Stimulated activated naive B cell treated with anti-CD40 and anti-IgM and Interleukin-4, amounts not matched to agents 10 μg/mL and 1 μg/mL and 100 μg/mL, for 72 hours (primary cell): Measurements from ENCODE around the gene IKZF5.

Source experiments
- ATAC-seq, 2 donors: fragments of 150-1000 bp; cut with Tn5 transposase; replicated peaks; 2 replicates each; pipeline ENCODE4 v1.10.0; 2021; ENCODE audit warnings: moderate library complexity in 1 of 2
- DNase-seq: peaks from one replicate; pipeline ENCODE4 v3.0.0; 2021
- H3K27ac Mint-ChIP-seq: one replicate; pipeline ENCODE4 v1.8.0; 2022; ENCODE audit warnings: mild to moderate bottlenecking, mixed read lengths
- H3K27me3 Mint-ChIP-seq, 2 donors: one replicate each; pipeline ENCODE4 v1.8.0; 2022; ENCODE audit warnings: mixed read lengths in 2 of 2
- H3K36me3 Mint-ChIP-seq, 2 donors: one replicate each; pipeline ENCODE4 v1.8.0; 2022; ENCODE audit warnings: mixed read lengths in 2 of 2, mild to moderate bottlenecking in 1 of 2
- H3K4me1 Mint-ChIP-seq, 2 donors: one replicate each; pipeline ENCODE4 v1.8.0; 2022; ENCODE audit warnings: mixed read lengths in 2 of 2, mild to moderate bottlenecking in 1 of 2
- H3K4me3 Mint-ChIP-seq, 2 donors: one replicate each; pipeline ENCODE4 v1.8.0; 2022; ENCODE audit warnings: mild to moderate bottlenecking in 2 of 2, mixed read lengths in 2 of 2, moderate library complexity in 1 of 2
- H3K9me3 Mint-ChIP-seq, 2 donors: one replicate each; pipeline ENCODE4 v1.8.0; 2022; ENCODE audit warnings: mixed read lengths in 2 of 2, mild to moderate bottlenecking in 1 of 2

The IKZF5 gene

DNA sequence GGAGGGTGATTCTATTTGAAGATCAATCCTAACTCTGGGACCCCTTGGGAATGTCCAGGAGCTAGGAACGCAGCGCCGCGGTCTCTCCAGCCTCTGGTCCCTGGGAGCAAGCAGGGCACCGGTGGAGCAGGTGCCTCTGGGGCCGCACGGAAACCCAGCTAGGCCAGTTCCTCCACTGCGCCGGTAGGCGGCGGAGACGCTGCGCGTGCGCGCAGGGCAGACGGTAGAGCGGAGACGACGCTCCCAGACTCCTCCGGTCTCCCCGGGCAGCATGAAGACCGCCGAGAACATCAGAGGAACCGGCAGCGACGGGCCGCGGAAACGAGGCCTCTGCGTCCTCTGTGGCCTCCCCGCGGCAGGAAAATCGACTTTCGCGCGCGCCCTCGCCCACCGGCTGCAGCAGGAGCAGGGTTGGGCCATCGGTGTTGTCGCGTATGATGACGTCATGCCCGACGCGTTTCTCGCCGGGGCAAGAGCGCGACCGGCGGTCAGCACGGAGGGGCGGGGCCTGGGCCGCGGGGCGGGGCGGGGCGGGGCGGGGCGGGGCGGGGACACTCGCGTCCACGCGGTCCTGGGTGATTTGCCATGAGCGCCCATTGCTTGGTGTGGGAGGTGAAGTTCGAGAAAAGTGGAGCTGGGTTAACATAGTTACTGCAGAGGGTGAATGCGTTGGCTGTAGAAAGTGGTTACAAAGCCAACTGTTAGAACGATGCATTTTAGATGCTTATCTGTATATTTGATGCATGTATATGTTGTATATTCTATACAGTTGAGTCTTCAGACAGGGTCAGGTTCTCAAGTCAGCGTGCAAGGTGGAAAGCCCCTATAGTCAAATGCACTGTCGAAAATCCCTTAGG is 28.2 kb downstream of the IKZF5 start, which contains the start of gene PSTK:
PSTK (plus strand) TSS at position 193 of the 857 bp plus-strand sequence; CDS start at position 272, 79 bp downstream.
- Mint-ChIP-seq H3K27ac (peak within 1 kb of the TSS; percentile 98), H3K27me3 (peaks cover 0 to 4% of the 10 kb centered on the region in 2 donors), H3K4me3 (peak within 1 kb of the TSS; percentile 88 to 90), H3K9me3 (no peaks in the 10 kb centered on the region), H3K36me3 (peaks cover 6 to 10% of the 10 kb centered on the region in 2 donors), H3K4me1 (peaks cover 14 to 15% of the 10 kb centered on the region in 2 donors)
- ATAC-seq (peak; percentile 97 to 98), DNase-seq (peak; percentile 88)

DNA sequence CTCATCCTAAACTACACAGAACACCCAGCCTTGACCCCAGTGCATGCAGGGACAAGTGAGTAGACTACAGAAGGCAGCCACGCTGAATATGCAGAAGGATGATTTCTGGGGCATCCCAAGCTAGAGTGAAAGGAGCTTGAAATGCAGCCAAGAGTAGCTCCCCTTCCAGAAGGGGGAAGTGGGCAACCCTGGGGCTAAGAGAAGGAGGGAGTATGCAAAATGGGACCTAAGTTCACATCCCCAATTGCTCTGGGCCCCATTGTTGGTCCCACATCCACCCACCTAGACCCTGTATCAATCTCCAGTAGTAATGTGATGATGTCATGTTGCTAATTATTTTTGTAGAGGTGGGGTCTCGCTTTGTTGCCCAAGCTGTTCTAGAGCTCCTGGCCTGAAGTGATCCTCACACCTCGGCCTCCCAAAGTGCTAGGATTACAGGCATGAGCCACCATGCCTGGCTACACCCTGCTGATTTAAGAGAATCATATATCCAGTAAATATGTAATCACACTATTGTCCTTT is 34.0 kb downstream of the IKZF5 start:
- Mint-ChIP-seq H3K27me3 (peaks cover 19 to 30% of the 10 kb centered on the region in 2 donors), H3K4me3 (no peak overlapping the region), H3K36me3 (no peaks in the 10 kb centered on the region), H3K9me3 (no peaks in the 10 kb centered on the region), H3K4me1 (peaks cover 0 to 6% of the 10 kb centered on the region in 2 donors), H3K27ac (no peak overlapping the region)
- DNase-seq (no peak), ATAC-seq (peak; percentile 45 to 69)

- Mint-ChIP-seq H3K27ac (no peak overlapping the region), H3K4me3 (no peak overlapping the region), H3K27me3 (peaks cover 22 to 35% of the 10 kb centered on the region in 2 donors), H3K4me1 (peaks cover 0 to 6% of the 10 kb centered on the region in 2 donors), H3K36me3 (no peaks in the 10 kb centered on the region), H3K9me3 (peaks cover 0 to 1% of the 10 kb centered on the region in 2 donors)
- ATAC-seq (no peak), DNase-seq (no peak)
Observed at GRCh38 chr10:122974023-122974422, 34.6 kb downstream of the IKZF5 start.

- Mint-ChIP-seq H3K27ac (no peak overlapping the region), H3K4me1 (no peaks in the 10 kb centered on the region), H3K9me3 (peaks cover 25 to 27% of the 10 kb centered on the region in 2 donors), H3K27me3 (peaks cover 25 to 69% of the 10 kb centered on the region in 2 donors), H3K36me3 (peaks cover 8 to 29% of the 10 kb centered on the region in 2 donors), H3K4me3 (no peak overlapping the region)
- DNase-seq (no peak), ATAC-seq (no peak)
Observed at GRCh38 chr10:122968698-122969097, 39.9 kb downstream of the IKZF5 start.

GRCh38 chr10:122966879-122967278 is 41.7 kb downstream of the IKZF5 start:
- no peak for ATAC-seq
- H3K27me3 Mint-ChIP-seq, result peaks cover 25 to 74% of the 10 kb centered on the region in 2 donors

DNA sequence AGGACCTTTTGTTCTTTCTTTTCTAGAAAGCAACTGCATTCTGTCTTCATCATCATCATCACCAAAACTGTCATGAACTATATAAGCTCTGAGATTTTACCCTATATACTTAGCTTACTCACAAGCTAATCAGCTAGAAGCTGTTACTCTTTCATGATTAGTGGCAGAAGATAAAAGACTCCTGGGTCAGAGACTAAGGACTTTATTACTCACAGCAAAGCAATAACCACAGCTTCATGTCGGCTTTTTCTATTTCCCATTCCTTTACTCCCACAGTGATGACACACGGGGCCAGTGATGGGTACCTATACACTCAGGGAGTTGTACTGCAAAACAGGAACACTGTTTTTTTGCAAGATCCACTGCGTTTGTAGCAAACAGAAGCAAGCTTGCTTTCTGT is 46.2 kb downstream of the IKZF5 start:
- no peak for DNase-seq
- H3K9me3 Mint-ChIP-seq, result peaks cover 14 to 17% of the 10 kb centered on the region in 2 donors
- no peaks in the 10 kb centered on the region for H3K4me1 Mint-ChIP-seq
- H3K4me3 Mint-ChIP-seq, result no peak overlapping the region
- H3K36me3 Mint-ChIP-seq, result peaks cover 14 to 26% of the 10 kb centered on the region in 2 donors
- H3K27me3 Mint-ChIP-seq, result peaks cover 18 to 47% of the 10 kb centered on the region in 2 donors
- no peak for ATAC-seq
- H3K27ac Mint-ChIP-seq, result no peak overlapping the region

More at GRCh38 chr10:122966879-122967278, 41.7 kb downstream of the IKZF5 start:
- DNase-seq, result no peak
- Mint-ChIP-seq H3K9me3 (peaks cover 25 to 27% of the 10 kb centered on the region in 2 donors), H3K4me1 (no peaks in the 10 kb centered on the region), H3K4me3 (no peak overlapping the region), H3K27ac (no peak overlapping the region), H3K36me3 (peaks cover 14 to 29% of the 10 kb centered on the region in 2 donors)

DNA sequence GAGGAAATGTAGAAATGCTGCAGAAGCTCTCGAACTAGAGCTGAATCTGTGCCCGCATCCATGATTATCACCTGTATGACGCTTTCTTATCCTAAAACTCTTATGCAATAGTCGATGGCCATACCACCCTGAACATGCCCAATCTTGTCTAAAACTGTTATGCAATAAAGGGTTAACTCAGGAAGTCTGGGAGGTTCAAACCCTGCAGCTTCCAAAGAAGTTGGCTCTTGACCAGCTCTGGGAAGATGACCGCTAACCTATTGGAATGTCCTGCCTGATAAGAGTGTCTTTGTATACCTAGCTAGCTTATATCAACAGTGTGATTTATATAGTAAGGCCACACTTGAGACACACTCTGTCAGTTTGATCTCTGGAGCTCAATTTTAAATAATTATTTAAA is 51.1 kb downstream of the IKZF5 start:
- Mint-ChIP-seq H3K27me3 (peaks cover 6 to 7% of the 10 kb centered on the region in 2 donors), H3K9me3 (peaks cover 0 to 2% of the 10 kb centered on the region in 2 donors), H3K4me3 (no peak overlapping the region), H3K27ac (no peak overlapping the region), H3K36me3 (peaks cover 10 to 14% of the 10 kb centered on the region in 2 donors), H3K4me1 (peaks cover 13 to 27% of the 10 kb centered on the region in 2 donors)
- DNase-seq, result no peak
- no peak for ATAC-seq

DNA sequence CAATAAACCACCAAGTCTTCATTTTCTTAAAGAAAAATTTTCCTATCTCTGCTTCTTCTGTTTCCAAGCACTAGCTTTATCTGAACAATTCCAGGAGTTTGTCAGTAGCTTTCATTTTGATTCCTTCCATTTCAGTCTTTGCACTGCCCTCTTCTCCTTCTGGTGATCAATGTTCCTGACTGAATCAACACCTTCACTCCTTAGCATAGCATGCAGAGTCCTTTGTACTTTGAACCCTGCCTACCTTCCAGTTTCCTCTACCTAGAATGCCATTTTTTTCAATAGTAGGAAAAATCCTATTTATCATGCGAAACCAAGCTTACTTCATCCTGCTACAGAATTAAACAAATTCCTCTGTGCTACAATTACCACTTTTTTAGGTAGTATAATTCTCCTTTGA is 52.7 kb downstream of the IKZF5 start:
- ATAC-seq (no peak), DNase-seq (no peak)
- Mint-ChIP-seq H3K36me3 (peaks cover 10 to 17% of the 10 kb centered on the region in 2 donors), H3K9me3 (peaks cover 0 to 2% of the 10 kb centered on the region in 2 donors), H3K4me3 (no peak overlapping the region), H3K4me1 (peaks cover 13 to 30% of the 10 kb centered on the region in 2 donors), H3K27me3 (peaks cover 0 to 3% of the 10 kb centered on the region in 2 donors), H3K27ac (no peak overlapping the region)

DNA sequence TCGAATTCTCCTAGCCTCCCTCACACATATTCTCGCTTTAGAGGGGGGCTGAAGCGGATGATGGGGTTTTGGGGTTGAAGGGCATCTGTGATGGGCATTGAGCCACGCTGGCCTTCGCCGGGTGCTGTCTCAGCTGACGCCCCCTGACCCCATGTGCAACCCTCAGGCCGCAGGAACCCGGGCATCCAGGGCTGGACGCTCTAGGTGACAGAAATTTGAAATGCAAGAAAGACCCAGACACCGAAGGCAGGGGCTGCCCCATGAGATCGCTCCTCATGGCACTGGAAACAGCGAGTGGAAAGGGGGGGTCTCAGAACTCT is 53.9 kb downstream of the IKZF5 start:
- Mint-ChIP-seq H3K36me3 (peaks cover 11 to 21% of the 10 kb centered on the region in 2 donors), H3K4me1 (peaks cover 16 to 38% of the 10 kb centered on the region in 2 donors), H3K27me3 (no peaks in the 10 kb centered on the region), H3K27ac (peak overlapping the region; percentile 87), H3K9me3 (peaks cover 0 to 2% of the 10 kb centered on the region in 2 donors), H3K4me3 (peak overlapping the region; percentile 93 to 98)
- ATAC-seq, result no peak
- no peak for DNase-seq

GRCh38 chr10:122953902-122954730 is 54.5 kb downstream of the IKZF5 start, which contains the start of gene C10orf88:
Gene C10orf88, minus strand, starts transcription at chr10:122954227. Its CDS starts 49 bp downstream, at chr10:122954178.
- DNase-seq (peak; percentile 98), ATAC-seq (peak; percentile 99)
- peaks cover 0 to 2% of the 10 kb centered on the region in 2 donors for H3K9me3 Mint-ChIP-seq
- H3K36me3 Mint-ChIP-seq, result peaks cover 11 to 24% of the 10 kb centered on the region in 2 donors
- no peaks in the 10 kb centered on the region for H3K27me3 Mint-ChIP-seq
- H3K4me3 Mint-ChIP-seq, result peak within 1 kb of the TSS; percentile 93 to 98
- peak within 1 kb of the TSS; percentile 87 for H3K27ac Mint-ChIP-seq
- peaks cover 16 to 43% of the 10 kb centered on the region in 2 donors for H3K4me1 Mint-ChIP-seq

DNA sequence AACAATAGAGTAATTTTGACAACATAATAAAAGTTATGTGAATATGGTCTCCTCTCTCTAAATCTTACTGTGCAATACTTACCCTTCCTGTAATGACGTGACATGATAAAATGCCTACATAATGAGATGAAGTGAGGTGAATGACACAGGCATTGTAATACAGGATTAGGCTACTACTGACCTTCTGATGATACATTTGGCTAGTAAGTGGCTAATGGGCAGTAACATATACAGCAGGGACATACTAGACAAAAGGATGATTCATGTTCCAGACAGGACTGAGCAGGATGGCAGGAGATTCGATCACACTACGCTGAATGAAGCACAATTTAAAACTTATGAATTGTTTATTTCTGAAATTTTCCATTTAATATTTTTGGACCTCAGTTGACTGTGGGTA is 59.3 kb downstream of the IKZF5 start:
- Mint-ChIP-seq H3K27me3 (no peaks in the 10 kb centered on the region), H3K4me3 (no peak overlapping the region), H3K4me1 (peaks cover 13 to 31% of the 10 kb centered on the region in 2 donors), H3K9me3 (no peaks in the 10 kb centered on the region), H3K27ac (no peak overlapping the region), H3K36me3 (peaks cover 28 to 47% of the 10 kb centered on the region in 2 donors)
- ATAC-seq (no peak), DNase-seq (no peak)
